ENCODE results near the gene ANO9.
"Not testable (repeated sequence)": the region's sequence is repeated elsewhere in the genome, so short reads cannot be mapped to it uniquely, and the experiment has no call there.

- TF ChIP-seq CTCF, POLR2A (IDR thresholded peaks at IDR 0.05): not testable (repeated sequence)
Measured at GRCh38 chr11:411520-411919, 30.3 kb downstream of the ANO9 start.
